ENCODE measurements around the gene PLA2G4D. TPM values are rescaled to one million over a fixed set of nuclear protein-coding genes. Genes with fewer than 3 reads are reported as not detected.

The PLA2G4D gene, protein sequence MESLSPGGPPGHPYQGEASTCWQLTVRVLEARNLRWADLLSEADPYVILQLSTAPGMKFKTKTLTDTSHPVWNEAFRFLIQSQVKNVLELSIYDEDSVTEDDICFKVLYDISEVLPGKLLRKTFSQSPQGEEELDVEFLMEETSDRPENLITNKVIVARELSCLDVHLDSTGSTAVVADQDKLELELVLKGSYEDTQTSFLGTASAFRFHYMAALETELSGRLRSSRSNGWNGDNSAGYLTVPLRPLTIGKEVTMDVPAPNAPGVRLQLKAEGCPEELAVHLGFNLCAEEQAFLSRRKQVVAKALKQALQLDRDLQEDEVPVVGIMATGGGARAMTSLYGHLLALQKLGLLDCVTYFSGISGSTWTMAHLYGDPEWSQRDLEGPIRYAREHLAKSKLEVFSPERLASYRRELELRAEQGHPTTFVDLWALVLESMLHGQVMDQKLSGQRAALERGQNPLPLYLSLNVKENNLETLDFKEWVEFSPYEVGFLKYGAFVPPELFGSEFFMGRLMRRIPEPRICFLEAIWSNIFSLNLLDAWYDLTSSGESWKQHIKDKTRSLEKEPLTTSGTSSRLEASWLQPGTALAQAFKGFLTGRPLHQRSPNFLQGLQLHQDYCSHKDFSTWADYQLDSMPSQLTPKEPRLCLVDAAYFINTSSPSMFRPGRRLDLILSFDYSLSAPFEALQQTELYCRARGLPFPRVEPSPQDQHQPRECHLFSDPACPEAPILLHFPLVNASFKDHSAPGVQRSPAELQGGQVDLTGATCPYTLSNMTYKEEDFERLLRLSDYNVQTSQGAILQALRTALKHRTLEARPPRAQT
- polyA plus RNA-seq (2011; rRNA removed): not detected in 2 replicates
- not detected in 2 replicates for polyA plus RNA-seq (2012; cell fraction: cytosol; rRNA removed)
- not detected in 2 replicates for polyA plus RNA-seq (2012; cell fraction: nucleus; rRNA removed)
- not detected in 3 replicates for polyA plus RNA-seq (2017; fragmentation: RNase III; extraction: RNeasy Plus Mini Kit Qiagen cat#74134 plus additional on column Dnase treatment)
- not detected in 2 replicates for polyA minus RNA-seq (2011; rRNA and poly(A)+ RNA removed)

DNA sequence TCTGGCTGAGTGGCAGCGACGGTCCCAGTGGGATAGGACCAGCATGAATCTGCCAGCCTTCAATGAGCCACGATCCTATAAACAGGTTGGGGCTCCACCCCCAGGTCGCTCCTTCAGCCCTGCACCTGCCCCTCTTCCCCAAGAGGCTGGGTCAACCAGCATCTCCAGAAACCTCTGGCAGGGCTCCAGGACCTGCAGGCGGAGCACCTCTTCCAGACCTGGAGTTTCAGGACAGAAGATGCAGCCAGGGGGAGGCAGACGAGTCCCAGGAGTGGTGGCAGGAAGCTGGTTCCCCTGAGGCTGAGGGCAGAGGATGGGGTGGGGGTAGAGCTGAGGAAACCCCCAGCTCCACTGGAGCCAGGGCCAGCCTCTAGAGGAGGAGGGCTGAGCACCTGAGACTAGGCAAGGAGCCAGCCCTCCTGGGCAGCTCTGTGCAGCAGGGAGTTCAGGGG, at the start of gene PLA2G4D:
Gene PLA2G4D, minus strand, starts transcription at position 51 of the 452 bp plus-strand sequence. CDS start 103 bp downstream, outside the sequence.
- TF ChIP-seq POLR2AphosphoS2 (conservative IDR thresholded peaks at IDR 0.05; ENCODE audit: low read length): no peak
- TF ChIP-seq, protein P1, sequence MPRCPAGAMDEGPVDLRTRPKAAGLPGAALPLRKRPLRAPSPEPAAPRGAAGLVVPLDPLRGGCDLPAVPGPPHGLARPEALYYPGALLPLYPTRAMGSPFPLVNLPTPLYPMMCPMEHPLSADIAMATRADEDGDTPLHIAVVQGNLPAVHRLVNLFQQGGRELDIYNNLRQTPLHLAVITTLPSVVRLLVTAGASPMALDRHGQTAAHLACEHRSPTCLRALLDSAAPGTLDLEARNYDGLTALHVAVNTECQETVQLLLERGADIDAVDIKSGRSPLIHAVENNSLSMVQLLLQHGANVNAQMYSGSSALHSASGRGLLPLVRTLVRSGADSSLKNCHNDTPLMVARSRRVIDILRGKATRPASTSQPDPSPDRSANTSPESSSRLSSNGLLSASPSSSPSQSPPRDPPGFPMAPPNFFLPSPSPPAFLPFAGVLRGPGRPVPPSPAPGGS (IDR thresholded peaks at IDR 0.05): no peak
- TF ChIP-seq, protein P2, sequence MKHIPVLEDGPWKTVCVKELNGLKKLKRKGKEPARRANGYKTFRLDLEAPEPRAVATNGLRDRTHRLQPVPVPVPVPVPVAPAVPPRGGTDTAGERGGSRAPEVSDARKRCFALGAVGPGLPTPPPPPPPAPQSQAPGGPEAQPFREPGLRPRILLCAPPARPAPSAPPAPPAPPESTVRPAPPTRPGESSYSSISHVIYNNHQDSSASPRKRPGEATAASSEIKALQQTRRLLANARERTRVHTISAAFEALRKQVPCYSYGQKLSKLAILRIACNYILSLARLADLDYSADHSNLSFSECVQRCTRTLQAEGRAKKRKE (CRISPR knock-in tag; IDR thresholded peaks at IDR 0.05; ENCODE audit: low read depth): no peak
- no peak for TF ChIP-seq RCOR1 (IDR thresholded peaks at IDR 0.05; ENCODE audit: low read depth, low read length)
- no peak for TF ChIP-seq PHF8 (IDR thresholded peaks at IDR 0.05; ENCODE audit: borderline replicate concordance, low read depth)
- no peak for TF ChIP-seq TFCP2L1 (CRISPR knock-in tag; IDR thresholded peaks at IDR 0.05)
- TF ChIP-seq EHMT2 (IDR thresholded peaks at IDR 0.05; ENCODE audit: low read depth): no peak
- TF ChIP-seq HDAC2 (IDR thresholded peaks at IDR 0.05): no peak
- no peak for TF ChIP-seq TP53 (CRISPR knock-in tag; IDR thresholded peaks at IDR 0.05)
- TF ChIP-seq FOSL2 (IDR thresholded peaks at IDR 0.05): no peak
- TF ChIP-seq FOSL2 (CRISPR knock-in tag; IDR thresholded peaks at IDR 0.05): no peak
- no peak for TF ChIP-seq RNF2 (IDR thresholded peaks at IDR 0.05; ENCODE audit: borderline replicate concordance, low read depth)
- TF ChIP-seq HOXB5 (CRISPR knock-in tag; IDR thresholded peaks at IDR 0.05): no peak
- no peak for TF ChIP-seq HEYL (CRISPR knock-in tag; IDR thresholded peaks at IDR 0.05)
- TF ChIP-seq RAD21 (conservative IDR thresholded peaks at IDR 0.05 in 1 of 2, IDR thresholded peaks at IDR 0.05 in 1 of 2): no peak
- ATAC-seq: no peak
- ChIA-PET CTCF (interaction anchor here (1.0 to 4.1 kb wide), 4 partner anchors 8 to 105 kb away, joined by 3 to 23 read pairs (median 8); no protein-coding TSS in a partner anchor), POLR2A (no interaction called here)
- WGBS (ENCODE audit: missing lambda C conversion rate): 87% methylated on average over 3 of the region's 6 CpGs
- H3K4me1 ChIP-seq: no peaks in the 10 kb centered on the region
- FAIRE-seq: no peak
- no peak within 1 kb of the TSS for H3K4me3 ChIP-seq
- no peak for DNase-seq (ENCODE audit: low read depth in 1 of 2, low spot score in 1 of 2)
- H3K27ac ChIP-seq: no peak within 1 kb of the TSS
- H3K4me2 ChIP-seq: no peak within 1 kb of the TSS
- no peaks in the 10 kb centered on the region for H3K9me3 ChIP-seq

DNA sequence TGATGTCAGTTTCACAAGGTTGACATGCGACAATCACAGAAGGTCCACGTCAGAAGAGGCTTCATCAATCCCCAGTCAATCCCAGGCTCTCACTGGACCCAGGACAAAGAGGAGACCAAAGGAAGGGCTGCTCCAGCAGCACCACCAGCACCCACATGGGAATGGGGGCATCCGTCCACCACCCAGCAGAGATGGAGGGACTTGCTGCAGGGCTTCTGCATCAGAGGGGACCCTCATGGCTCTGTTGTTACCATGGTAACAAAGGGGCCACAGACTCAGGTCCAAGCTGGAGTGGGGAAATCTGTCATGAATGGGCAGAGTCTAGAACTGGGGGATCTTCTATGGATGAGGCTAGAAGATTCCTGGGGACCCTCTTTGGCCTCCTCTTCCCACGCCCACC, 49.0 kb upstream of the PLA2G4D start:
- 53% methylated on average over 3 of the region's 4 CpGs for WGBS (ENCODE audit: missing lambda C conversion rate)
- ChIA-PET POLR2A (no interaction called here), CTCF (interaction anchor here (0.6 to 2.0 kb wide), 4 partner anchors 11 to 1615 kb away, joined by 3 to 8 read pairs (median 5); no protein-coding TSS in a partner anchor)
- ATAC-seq (no peak), DNase-seq (ENCODE audit: low read depth in 1 of 2, low spot score in 1 of 2) (no peak), FAIRE-seq (no peak)
- no peak overlapping the region for H3K4me2 ChIP-seq
- H3K4me3 ChIP-seq: no peak overlapping the region
- TF ChIP-seq ESRRA (IDR thresholded peaks at IDR 0.05; ENCODE audit: borderline replicate concordance, low read length) (no peak), RARB (CRISPR knock-in tag; IDR thresholded peaks at IDR 0.05) (no peak), PHF8 (IDR thresholded peaks at IDR 0.05; ENCODE audit: borderline replicate concordance, low read depth) (no peak), SREBF2 (IDR thresholded peaks at IDR 0.05) (no peak)
- H3K4me1 ChIP-seq: peaks cover 10% of the 10 kb centered on the region; the same call in 2 of the 3 replicates
- H3K9me3 ChIP-seq: no peaks in the 10 kb centered on the region
- no peak overlapping the region for H3K27ac ChIP-seq

Data from A549 (cell line).